Thyroid gland (tissue), 4 donors: Measurements from ENCODE around the gene SH3D19. TPM values are rescaled to one million over a fixed set of nuclear protein-coding genes. Genes with fewer than 3 reads are reported as not detected.

Experiments
- DNase-seq, 2 donors: peaks; one replicate each; pipeline ENCODE4 v3.0.0-alpha.2; 2019
- H3K27ac ChIP-seq, 3 donors: fragments of 200-600 bp; sonication (generic); 1 replicate in 2 of 3; 2 replicates in 1 of 3; pipeline ENCODE4 v1.5.1; 2016 to 2019; ENCODE audit warnings: mild to moderate bottlenecking in 1 of 3, moderate library complexity in 1 of 3
- H3K27me3 ChIP-seq: fragments of 200-600 bp; sonication (generic); one replicate; pipeline ENCODE4 v1.5.1; 2019
- H3K36me3 ChIP-seq, 2 donors: fragments of 200-600 bp; sonication (generic); one replicate each; pipeline ENCODE4 v1.5.1; 2016 to 2019
- H3K4me1 ChIP-seq, 2 donors: fragments of 200-600 bp; sonication (generic); one replicate each; pipeline ENCODE4 v1.5.1; 2017 to 2019
- H3K4me3 ChIP-seq, 3 donors: fragments of 200-600 bp; sonication (generic); replicated peaks in 1 of 3; 1 replicate in 2 of 3; 2 replicates in 1 of 3; pipeline ENCODE4 v1.5.1; 2016; ENCODE audit warnings: mild to moderate bottlenecking in 1 of 3
- H3K9me3 ChIP-seq: fragments of 200-600 bp; sonication (generic); one replicate; pipeline ENCODE4 v1.5.1; 2017
- POLR2A ChIP-seq, 2 donors: fragments of 450-650 bp; IDR thresholded peaks; one replicate each; pipeline ENCODE4 v1.6.1; 2017; ENCODE audit warnings: antibody characterized with exemption in 2 of 2, mild to moderate bottlenecking in 2 of 2, moderate library complexity in 1 of 2
- WGBS, 2 donors: methylation state at CpG; one replicate each; pipeline ENCODE4 v1.1.5; 2017; 5-methylcytosine and 5-hydroxymethylcytosine counted together
- intact Hi-C: fragments of 100-400 bp; cut with DNase I; formaldehyde crosslinking; loops from one replicate; pipeline ENCODE4 v1.15.1; 2023
- total RNA-seq, 4 donors: library from RNA; depleted of rRNA; stranded (reverse); fragments of >200 nt; gene quantifications; one replicate each; pipeline ENCODE4 v1.2.3, GENCODE V29; 2016
- TF ChIP-seq, protein P1 (sequence below), 6 experiments: fragments of 200-600 bp in 3 of 6; fragments of 450-650 bp in 3 of 6; sonication (generic) in 3 of 6; IDR thresholded peaks; one replicate each; pipeline ENCODE4 v1.5.1; 2016 to 2019; ENCODE audit warnings: antibody characterized with exemption in 6 of 6, mild to moderate bottlenecking in 2 of 6, inconsistent platforms in 1 of 6, moderate library complexity in 1 of 6

The SH3D19 gene
- total RNA-seq, 4 donors from 2014 or later: 82.0 to 143 (median 113) TPM

DNA sequence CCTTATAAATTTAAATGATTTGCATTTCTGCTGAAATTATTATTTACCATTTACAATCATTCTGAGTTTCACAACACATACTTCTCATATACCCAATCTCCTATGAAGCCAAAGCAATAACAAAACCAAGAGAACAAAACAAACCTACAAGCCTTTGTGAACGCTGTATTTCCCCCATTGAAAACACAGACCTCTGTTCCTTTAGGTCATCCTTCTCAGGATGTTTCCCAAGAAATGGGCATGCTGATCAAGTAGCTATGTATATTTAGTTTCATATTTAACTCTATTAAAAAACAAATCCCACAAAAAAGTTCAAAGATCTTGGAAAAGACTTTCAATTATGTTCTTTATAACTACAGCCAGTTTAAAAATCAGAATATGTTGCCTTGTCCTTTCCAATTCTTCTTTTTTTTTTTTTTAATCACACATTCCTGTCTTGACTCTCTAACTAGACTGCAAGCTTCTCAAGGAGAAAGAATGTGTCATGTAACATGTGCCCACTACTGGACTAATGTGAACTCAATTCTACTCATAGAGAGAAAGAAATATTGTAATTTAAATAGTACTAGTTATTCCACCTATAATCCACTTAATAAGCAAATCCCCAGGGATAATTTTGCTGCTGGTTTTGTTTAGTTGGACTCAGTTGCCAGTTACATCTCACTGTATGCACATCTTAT, 132.7 kb downstream of the SH3D19 start:
- no peaks in the 10 kb centered on the region for H3K27me3 ChIP-seq
- no peak overlapping the region for H3K4me3 ChIP-seq
- WGBS, 2 donors: 91 to 92% methylated on average over 1 of the region's 1 CpG
- no peak overlapping the region for H3K27ac ChIP-seq
- peaks cover 0 to 5% of the 10 kb centered on the region in 2 donors for H3K4me1 ChIP-seq
- H3K36me3 ChIP-seq: no peaks in the 10 kb centered on the region
- H3K9me3 ChIP-seq: no peaks in the 10 kb centered on the region
- no peak for TF ChIP-seq POLR2A (IDR thresholded peaks at IDR 0.05)
- TF ChIP-seq, protein P1, sequence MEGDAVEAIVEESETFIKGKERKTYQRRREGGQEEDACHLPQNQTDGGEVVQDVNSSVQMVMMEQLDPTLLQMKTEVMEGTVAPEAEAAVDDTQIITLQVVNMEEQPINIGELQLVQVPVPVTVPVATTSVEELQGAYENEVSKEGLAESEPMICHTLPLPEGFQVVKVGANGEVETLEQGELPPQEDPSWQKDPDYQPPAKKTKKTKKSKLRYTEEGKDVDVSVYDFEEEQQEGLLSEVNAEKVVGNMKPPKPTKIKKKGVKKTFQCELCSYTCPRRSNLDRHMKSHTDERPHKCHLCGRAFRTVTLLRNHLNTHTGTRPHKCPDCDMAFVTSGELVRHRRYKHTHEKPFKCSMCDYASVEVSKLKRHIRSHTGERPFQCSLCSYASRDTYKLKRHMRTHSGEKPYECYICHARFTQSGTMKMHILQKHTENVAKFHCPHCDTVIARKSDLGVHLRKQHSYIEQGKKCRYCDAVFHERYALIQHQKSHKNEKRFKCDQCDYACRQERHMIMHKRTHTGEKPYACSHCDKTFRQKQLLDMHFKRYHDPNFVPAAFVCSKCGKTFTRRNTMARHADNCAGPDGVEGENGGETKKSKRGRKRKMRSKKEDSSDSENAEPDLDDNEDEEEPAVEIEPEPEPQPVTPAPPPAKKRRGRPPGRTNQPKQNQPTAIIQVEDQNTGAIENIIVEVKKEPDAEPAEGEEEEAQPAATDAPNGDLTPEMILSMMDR (IDR thresholded peaks at IDR 0.05): no peak
- intact Hi-C loops: no loop called here
- no peak for DNase-seq

DNA sequence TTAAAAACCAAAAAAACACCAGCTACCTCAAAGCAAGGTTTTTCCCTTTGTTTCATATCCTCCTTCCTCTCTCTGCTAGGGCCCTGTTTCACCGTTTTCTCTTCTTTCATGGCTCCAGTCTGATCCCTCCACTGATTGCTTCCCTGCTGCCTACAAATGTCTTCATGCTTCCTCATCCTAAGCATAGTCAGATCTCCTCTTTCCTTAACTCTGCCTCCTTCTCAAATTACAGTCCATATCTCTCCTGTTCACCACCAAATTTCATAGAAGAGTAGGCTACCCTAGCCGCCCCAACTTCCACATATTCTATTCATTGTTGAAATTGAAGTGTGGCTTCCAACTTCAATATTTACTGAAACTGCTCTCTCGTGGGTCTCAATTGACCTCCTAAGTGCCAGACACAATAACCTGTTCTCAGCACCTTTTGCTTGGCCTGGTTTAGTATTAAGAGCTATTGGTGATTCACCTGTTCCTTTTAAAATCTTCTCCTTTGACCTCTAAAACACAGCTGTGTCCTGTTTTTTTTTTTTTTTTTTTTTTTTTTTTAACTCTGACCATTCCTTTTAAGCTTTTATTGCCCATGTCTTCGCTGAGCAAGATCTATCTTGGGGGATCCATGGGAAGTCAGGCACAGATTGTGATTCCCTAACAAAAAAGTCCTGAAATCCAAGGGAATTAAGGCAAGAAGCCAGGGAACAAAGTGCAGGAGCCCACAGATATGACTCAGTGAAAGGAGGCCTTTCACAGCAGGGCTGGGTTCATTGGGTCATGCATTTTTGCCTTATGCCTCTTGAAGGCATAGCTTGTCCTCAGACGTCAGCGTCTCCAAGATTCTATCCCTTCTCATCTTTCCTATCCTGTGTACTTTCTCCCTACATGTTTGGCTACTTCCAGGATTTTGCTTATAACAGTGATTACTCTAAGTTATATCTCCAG, 140.6 kb downstream of the SH3D19 start:
- H3K27me3 ChIP-seq: no peaks in the 10 kb centered on the region
- H3K9me3 ChIP-seq: no peaks in the 10 kb centered on the region
- H3K4me1 ChIP-seq: no peaks in the 10 kb centered on the region
- H3K4me3 ChIP-seq: no peak overlapping the region
- no peak overlapping the region for H3K27ac ChIP-seq
- intact Hi-C loops: no loop called here
- no peak for TF ChIP-seq POLR2A (IDR thresholded peaks at IDR 0.05)
- TF ChIP-seq, protein P1 (IDR thresholded peaks at IDR 0.05): no peak
- no peaks in the 10 kb centered on the region for H3K36me3 ChIP-seq
- DNase-seq: no peak
- 88 to 90% methylated on average over 6 of the region's 6 CpGs for WGBS, 2 donors

DNA sequence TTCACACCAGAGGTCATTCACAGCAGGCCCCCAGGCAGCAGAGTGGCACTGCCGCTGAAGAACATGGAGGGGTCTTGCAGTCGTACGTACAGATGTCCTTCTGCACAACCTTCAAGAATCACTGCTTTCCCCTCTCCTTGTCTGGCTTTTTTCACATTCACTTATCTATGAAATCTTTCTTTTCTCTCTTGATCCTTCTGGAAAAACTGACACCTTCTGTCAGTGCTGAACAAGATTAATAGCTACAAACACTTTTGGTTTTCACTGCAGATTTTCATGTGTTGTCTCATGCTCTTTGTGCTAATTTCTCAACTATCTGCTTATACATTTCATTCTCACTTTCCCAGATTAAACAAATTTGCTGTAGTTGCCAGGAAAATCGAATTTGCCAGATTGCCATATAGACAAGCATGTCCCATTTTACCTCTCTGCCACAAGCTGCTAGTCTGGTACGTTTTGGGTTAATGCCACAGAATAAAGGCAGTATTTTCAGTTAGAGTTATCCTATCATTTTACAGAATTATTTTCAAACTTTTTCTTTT, 142.9 kb downstream of the SH3D19 start:
- Histone ChIP-seq H3K27me3 (no peaks in the 10 kb centered on the region), H3K36me3 (no peaks in the 10 kb centered on the region), H3K4me3 (no peak overlapping the region), H3K9me3 (no peaks in the 10 kb centered on the region), H3K4me1 (no peaks in the 10 kb centered on the region), H3K27ac (no peak overlapping the region)
- WGBS, 2 donors: 90 to 95% methylated on average over 5 of the region's 5 CpGs
- TF ChIP-seq, protein P1 (IDR thresholded peaks at IDR 0.05): no peak
- no peak for TF ChIP-seq POLR2A (IDR thresholded peaks at IDR 0.05)
- intact Hi-C loops: no loop called here
- DNase-seq: no peak

DNA sequence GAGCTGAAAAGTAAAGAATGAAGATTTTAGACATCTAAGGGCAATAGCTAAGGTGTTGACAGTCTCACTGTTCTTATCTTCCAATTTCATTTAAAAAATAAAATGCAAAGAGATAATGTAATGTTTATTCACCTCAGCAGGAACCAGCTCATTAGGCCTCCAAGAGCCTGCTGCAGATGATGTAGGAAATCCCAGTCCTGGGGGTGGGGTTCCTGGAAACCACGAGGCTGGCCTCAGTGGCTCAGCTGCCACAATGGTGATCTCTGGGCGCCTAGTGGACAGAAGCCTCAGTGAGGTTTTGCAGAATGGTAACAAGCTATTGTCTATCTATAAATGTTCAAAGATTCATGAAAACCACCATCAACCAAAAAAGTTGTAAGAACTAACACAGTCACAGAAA, 148.7 kb downstream of the SH3D19 start:
- TF ChIP-seq, protein P1 (IDR thresholded peaks at IDR 0.05): no peak
- no peak for TF ChIP-seq POLR2A (IDR thresholded peaks at IDR 0.05)
- no peak overlapping the region for H3K27ac ChIP-seq

More for the DNA sequence above, 148.7 kb downstream of the SH3D19 start:
- intact Hi-C loops: no loop called here
- H3K27me3 ChIP-seq: no peaks in the 10 kb centered on the region
- no peaks in the 10 kb centered on the region for H3K9me3 ChIP-seq
- H3K36me3 ChIP-seq: peaks cover 0 to 8% of the 10 kb centered on the region in 2 donors
- H3K4me1 ChIP-seq: peaks cover 12 to 16% of the 10 kb centered on the region in 2 donors
- WGBS, 2 donors: 83% methylated on average over 2 of the region's 2 CpGs
- H3K4me3 ChIP-seq: no peak overlapping the region
- no peak for DNase-seq
